ENCODE data around the gene CROCC2.
A peak's percentile ranks its signal among the peaks of the same experiment; 100 is the strongest.

The CROCC2 gene

GRCh38 chr2:240914645-240915525, 8.7 kb downstream of the CROCC2 start:
- Histone ChIP-seq H3K27me3 (ENCODE audit: insufficient read depth, low read depth, severe bottlenecking) (no peaks in the 10 kb centered on the region), H3K27ac (no peak overlapping the region), H3K9me3 (ENCODE audit: severe bottlenecking) (no peaks in the 10 kb centered on the region), H3K4me3 (ENCODE audit: low read depth, low read length) (no peak overlapping the region), H3K36me3 (no peaks in the 10 kb centered on the region)
- no peak for TF ChIP-seq CTCF (IDR thresholded peaks at IDR 0.05; ENCODE audit: low read depth, low read length)
- no peak for DNase-seq

GRCh38 chr2:240915526-240916341, 9.6 kb downstream of the CROCC2 start:
- Histone ChIP-seq H3K27me3 (ENCODE audit: insufficient read depth, low read depth, severe bottlenecking) (no peaks in the 10 kb centered on the region), H3K9me3 (ENCODE audit: severe bottlenecking) (no peaks in the 10 kb centered on the region), H3K4me3 (ENCODE audit: low read depth, low read length) (no peak overlapping the region), H3K36me3 (no peaks in the 10 kb centered on the region), H3K27ac (no peak overlapping the region)
- no peak for DNase-seq
- TF ChIP-seq CTCF (IDR thresholded peaks at IDR 0.05; ENCODE audit: low read depth, low read length) = no peak

GRCh38 chr2:240916571-240917008, 10.5 kb downstream of the CROCC2 start:
- no peak for DNase-seq
- no peak overlapping the region for H3K4me3 ChIP-seq (ENCODE audit: low read depth, low read length)
- H3K27ac ChIP-seq = no peak overlapping the region
- no peaks in the 10 kb centered on the region for H3K9me3 ChIP-seq (ENCODE audit: severe bottlenecking)
- no peaks in the 10 kb centered on the region for H3K27me3 ChIP-seq (ENCODE audit: insufficient read depth, low read depth, severe bottlenecking)
- no peak for TF ChIP-seq CTCF (IDR thresholded peaks at IDR 0.05; ENCODE audit: low read depth, low read length)
- no peaks in the 10 kb centered on the region for H3K36me3 ChIP-seq

GRCh38 chr2:240917009-240917683, 11.0 kb downstream of the CROCC2 start:
- Histone ChIP-seq H3K36me3 (no peaks in the 10 kb centered on the region), H3K27me3 (ENCODE audit: insufficient read depth, low read depth, severe bottlenecking) (no peaks in the 10 kb centered on the region), H3K4me3 (ENCODE audit: low read depth, low read length) (no peak overlapping the region), H3K27ac (no peak overlapping the region), H3K9me3 (ENCODE audit: severe bottlenecking) (no peaks in the 10 kb centered on the region)
- TF ChIP-seq CTCF (IDR thresholded peaks at IDR 0.05; ENCODE audit: low read depth, low read length) = no peak
- peak; percentile 4 for DNase-seq

GRCh38 chr2:240917684-240918257, 11.6 kb downstream of the CROCC2 start:
- TF ChIP-seq CTCF (IDR thresholded peaks at IDR 0.05; ENCODE audit: low read depth, low read length) = no peak
- H3K36me3 ChIP-seq = no peaks in the 10 kb centered on the region
- no peak overlapping the region for H3K4me3 ChIP-seq (ENCODE audit: low read depth, low read length)
- no peaks in the 10 kb centered on the region for H3K9me3 ChIP-seq (ENCODE audit: severe bottlenecking)
- no peaks in the 10 kb centered on the region for H3K27me3 ChIP-seq (ENCODE audit: insufficient read depth, low read depth, severe bottlenecking)
- H3K27ac ChIP-seq = no peak overlapping the region
- peak; percentile 1 for DNase-seq

Measured in WERI-Rb-1 (cell line).